ENCODE data around the gene AGAP2.
"Not testable (repeated sequence)": the region's sequence is repeated elsewhere in the genome, so short reads cannot be mapped to it uniquely, and the experiment has no call there.

AGAP2 gene

DNA sequence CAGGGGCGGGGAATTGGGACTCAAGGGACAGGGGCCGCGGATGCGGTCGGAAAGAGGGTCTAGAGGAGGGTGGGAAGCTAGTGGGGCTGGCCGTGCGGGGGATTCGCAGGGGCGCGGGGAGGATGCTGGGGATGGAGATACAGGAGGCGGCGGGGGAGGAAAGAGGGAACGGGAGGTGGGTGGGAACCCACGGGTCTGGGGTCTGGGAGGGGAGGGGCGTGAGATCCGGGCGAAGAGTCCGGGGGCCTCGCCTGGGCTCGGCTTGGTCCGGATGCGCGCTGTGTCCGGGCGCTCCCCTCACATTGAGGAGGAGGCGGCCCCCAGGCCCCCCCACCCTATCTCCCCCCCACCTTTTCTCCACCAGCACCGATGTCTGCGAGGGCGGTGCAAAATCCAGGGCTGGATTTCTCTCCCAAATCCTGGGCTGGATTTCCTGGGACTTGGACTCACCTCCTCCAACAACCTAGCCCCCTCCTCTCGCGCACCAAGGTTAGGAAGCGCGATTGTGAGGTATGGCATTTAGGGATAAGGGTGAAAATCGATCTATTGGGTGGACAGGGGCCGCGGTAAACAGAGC lies at the start of gene AGAP2:
TSS of gene AGAP2 (minus strand) at position 82 of the 577 bp plus-strand sequence. CDS start 496 bp downstream, outside the sequence.
- DNase-seq: no peak

DNA sequence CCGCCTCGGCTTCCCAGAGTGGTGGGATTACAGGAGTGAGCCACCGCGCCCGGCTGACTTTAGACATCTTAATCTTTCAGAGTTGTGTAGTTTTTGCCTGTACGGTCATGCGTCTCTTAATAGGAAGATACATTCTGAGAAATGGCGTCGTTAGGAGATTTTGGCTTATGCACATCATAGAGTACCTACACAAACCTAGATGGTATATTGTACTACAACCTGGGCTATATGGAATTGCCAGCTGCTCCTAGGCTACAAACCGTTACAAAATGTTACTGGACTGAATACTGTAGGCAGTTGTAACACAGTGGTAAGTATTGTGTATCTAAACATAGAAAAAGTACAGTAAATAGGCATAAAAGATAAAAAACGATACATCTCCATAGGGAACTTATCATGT lies 45.3 kb upstream of the AGAP2 start:
- DNase-seq: no peak

DNA sequence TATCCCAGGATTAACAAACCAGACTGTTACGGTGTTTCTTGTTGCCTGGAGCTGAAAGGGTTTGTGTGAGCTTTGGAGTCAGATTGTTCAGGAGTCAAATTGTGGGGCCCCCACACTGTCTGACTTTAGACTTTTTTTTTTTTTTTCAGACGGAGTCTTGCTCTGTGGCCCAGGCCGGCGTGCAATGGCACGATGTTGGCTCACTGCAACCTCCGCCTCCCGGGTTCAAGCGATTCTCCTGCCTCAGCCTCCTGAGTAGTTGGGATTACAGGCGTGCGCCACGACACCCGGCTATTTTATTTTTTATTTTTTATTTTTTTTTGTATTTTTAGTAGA lies 44.9 kb upstream of the AGAP2 start:
- DNase-seq: no peak

DNA sequence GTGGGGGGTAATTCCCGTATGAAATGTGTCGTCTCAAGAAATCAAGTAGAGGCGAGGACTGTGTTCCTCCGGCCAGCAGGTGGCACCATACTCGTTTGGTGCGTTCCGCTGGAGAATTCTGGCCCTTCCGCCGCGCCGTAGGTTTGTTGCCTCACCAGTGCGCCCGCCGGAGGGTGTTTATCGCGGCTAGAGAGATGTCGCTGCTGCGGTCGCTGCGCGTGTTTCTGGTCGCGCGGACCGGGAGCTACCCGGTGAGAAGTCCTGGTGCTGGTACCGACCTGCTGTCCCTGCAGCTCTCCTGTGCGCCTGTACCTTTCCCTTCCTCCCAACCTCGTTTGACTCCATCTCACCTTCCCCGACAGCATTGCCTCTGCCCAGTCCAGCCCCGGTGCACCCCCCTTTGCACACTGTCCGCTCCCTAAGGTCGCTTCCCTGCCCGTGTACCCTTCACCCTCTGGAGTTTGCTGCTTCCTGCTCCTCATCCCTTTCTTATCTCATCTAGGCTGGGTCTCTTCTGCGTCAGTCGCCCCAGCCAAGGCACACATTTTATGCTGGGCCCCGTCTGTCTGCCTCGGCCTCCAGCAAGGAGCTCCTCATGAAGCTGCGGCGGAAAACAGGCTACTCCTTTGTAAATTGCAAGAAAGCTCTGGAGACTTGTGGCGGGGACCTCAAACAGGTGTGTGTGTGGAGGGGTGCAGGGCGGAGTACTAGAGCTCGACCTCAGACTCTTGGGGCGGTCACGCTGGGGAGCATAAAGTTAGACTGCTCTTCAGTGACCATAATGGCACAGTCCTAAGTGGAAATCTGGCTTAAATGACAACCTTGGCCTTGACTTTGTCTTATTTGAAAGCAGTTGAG lies 44.3 kb upstream of the AGAP2 start, which contains the start of gene TSFM:
TSS of gene TSFM (plus strand) at position 180 of the 858 bp plus-strand sequence. CDS start at position 195, 15 bp downstream.
- peak; percentile 96 for DNase-seq

DNA sequence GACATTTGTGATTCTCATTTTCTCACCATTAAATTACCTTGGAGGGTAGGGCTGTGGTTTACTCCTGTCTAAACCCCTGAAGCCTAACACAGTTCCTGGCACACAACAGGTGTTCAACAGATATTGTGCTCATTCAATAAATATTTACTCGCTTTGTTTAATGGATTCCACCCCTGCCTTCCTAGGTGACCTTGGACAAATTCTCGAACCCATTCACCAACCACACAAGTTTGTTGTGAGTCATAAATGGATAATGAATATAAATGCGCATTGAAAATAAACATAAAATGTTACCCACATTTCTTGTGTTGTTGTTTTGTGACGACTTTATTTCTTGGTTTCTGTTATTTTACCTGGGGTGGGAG lies 43.7 kb upstream of the AGAP2 start:
- no peak for DNase-seq

DNA sequence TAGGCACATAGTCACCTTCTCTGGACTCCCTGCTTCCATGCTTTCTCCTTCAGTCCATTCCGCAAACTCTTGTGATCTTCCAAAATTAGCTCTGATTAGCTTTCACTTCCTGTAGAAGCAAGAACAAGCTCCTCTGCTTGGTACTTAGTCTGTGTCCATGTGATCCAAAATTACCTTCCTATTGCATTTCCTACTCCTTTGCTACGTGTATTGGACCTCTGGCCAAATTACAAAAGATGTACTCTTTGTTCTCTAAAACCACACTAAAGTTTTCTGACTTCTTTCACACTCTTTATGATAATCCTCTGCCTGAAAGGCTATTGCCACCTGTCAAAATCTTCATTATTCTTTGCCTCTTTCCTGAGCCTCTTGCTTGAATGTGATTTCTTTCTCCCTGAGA lies 43.3 kb upstream of the AGAP2 start:
- DNase-seq: no peak

DNA sequence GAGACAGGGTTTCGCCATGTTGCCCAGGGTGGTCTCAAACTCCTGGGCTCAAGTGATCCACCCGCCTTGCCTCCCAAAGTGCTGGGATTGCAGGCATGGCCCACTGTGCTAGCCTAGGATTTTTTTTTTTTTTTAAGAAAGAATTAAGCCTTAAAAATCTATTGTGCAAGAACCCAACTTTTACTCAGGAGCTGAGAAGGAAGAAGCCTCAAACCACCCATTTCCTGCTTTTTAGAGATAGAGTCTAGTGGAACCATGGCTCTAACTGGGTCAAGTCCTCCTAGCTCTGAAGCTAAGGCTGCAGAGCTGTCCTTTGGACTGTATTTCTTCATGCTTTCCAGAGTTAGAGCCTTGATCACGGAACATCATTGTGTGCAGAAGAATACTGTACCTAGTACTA lies 42.7 kb upstream of the AGAP2 start:
- DNase-seq: peak; percentile 24

DNA sequence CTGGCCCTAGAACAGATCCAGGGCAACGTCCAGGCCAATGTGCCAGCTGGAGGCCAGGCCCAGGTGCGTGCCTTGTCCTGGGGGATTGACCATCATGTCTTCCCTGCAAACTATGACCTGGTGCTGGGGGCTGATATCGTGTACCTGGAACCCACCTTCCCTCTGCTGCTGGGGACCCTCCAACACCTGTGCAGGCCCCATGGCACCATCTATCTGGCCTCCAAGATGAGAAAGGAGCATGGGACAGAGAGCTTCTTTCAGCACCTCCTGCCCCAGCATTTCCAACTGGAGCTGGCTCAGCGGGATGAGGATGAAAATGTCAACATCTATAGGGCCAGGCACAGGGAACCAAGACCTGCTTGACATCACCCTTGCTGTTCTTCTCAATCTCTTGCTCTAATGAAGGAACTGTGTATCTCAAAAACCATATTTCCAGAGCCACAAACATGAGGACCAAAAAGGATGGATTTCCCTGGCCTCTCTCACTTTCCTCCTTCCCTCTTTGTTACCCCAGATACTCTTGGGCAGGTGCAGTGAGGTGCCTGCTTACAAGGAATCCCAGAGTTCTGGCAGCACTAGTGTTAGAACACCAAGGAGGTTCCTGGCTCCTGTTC lies 41.8 kb upstream of the AGAP2 start:
- DNase-seq: no peak

DNA sequence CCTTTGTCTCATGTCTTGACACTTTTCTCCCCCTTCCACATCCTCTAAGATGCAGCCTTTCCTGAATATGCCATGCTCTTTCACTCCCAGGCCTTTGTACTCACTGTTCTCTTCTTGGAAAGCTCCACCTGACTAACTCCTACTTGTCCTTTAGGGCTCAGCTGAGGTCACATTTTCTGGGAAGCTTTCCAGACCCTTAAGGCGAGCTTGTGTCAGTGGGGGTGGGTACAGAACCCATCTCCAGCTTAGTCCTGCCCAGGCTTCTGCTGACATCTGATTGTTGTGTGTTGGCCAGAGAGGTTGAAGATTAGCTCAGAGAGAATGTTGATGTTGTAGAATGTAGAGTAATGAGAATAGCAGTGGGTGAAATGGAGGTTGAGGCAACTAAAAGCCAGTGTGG lies 41.2 kb upstream of the AGAP2 start:
- no peak for DNase-seq

DNA sequence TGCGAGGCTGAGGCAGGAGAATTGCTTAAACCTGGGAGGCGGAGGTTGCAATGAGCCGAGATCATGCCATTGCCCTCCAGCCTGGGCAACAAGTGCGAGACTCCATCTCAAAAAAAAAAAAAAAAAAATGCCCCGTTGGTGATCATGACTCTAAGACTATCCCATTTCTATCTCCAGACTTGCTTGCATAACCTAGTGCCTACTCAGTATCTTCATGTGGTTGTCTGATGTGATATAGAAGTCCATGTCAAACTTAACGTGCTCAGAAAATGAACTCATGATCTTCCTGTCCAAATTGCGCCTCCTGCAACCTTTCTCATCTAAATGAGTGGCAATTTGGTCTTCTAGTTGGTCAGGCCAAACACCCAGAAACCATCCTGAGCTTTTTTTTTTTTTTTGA lies 39.4 kb upstream of the AGAP2 start:
- no peak for DNase-seq

DNA sequence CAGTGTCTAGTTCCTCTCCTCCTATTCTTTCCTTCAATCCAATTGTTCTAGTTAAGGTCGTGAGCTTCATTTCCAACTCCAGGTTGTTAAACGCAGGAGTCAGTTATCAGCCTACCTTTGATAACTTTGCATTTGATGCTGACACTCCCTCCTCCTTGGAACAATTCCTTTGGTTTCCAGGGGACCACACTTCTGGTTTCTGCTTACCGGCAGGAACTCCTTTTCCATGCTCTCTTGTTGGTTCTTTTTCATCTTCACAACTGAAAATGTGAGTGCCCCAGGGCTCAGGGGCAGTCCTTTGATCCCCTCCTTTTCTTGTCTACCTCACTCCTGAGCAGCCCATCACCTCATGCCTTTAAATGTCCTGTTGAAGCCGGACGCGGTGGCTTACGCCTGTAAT lies 38.8 kb upstream of the AGAP2 start:
- DNase-seq: no peak

DNA sequence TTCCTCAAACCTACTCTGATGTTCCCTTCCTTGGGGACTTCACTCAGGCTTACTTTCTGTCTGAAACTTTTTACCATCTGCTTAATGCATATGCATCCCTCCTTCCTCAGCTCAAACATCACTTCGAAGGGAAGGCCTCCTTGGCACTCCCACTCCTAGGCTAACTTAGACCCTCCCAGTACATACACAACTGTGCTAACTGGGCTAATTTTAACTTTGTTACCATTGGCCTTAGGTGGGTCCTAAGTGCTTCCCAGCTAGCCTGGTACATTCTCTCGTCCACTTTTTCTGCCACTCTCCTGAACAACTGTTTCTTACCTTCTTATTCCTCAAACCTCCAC lies 37.7 kb upstream of the AGAP2 start:
- DNase-seq: no peak

DNA sequence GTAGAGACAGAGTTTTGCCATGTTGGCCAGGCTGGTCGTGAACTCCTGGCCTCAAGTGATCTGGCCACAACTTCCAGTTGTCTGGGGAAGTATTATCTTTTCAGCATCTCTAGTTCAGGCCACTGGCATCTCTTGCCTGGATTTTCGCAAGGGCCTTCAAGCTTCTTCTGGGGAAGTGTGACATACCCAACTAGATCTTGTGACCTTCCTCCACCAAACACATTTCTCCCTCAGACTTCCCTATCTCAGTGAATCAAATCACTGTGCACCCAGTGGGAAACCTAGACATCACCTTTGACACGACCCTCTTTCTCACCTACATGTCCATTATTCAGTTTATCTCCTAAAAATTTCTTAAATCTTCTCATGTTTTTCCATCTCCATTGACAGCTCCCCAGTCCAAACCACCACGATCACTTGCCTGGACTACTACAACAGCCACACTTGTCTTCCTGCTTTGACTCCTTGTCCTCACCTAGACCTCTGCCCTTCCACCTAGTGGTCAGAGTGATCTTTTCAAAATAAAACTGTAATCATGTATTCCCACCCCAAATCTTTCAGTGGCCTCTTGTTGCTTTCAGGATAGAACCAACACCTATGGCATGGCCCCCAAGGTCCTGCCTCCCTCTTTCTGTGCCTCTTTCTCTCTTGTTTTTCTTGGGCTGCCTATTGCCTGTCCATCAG lies 37.2 kb upstream of the AGAP2 start:
- DNase-seq: no peak

DNA sequence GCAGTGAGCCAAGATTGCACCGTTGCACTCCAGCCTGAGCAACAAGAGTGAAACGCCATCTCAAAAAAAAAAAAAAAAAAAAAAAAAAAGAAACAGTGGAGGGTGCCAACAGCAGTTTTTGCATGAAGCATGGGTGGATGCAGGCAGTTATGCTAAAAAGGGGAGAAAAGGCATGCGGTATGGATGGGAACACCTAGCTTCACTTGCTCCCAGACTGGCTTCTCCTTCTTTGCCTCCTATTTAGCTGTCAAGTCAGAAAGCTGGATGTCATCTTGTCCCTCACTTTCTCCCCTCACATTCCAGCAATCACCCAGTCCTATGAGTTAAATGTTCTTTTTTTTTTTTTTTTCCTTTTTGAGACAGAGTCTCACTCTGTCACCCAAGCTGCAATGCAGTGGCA lies 36.5 kb upstream of the AGAP2 start:
- no peak for DNase-seq

DNA sequence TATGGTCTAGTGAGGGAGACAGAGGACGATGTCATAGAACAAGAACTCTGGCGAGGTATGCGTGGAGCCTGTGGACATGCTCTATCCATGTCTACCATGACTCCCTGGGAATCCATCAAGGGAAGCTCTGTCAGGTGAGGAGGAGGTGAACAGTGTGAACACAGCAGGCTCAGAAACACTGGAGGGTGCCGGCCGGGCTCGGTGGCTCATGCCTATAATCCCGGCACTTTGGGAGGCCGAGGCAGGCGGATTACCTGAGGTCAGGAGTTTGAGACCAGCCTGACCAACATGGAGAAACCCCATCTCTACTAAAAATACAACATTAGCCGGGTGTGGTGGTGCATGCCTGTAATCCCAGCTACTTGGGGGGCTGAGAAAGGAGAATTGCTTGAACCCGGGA lies 36.1 kb upstream of the AGAP2 start:
- DNase-seq: not testable (repeated sequence)

DNA sequence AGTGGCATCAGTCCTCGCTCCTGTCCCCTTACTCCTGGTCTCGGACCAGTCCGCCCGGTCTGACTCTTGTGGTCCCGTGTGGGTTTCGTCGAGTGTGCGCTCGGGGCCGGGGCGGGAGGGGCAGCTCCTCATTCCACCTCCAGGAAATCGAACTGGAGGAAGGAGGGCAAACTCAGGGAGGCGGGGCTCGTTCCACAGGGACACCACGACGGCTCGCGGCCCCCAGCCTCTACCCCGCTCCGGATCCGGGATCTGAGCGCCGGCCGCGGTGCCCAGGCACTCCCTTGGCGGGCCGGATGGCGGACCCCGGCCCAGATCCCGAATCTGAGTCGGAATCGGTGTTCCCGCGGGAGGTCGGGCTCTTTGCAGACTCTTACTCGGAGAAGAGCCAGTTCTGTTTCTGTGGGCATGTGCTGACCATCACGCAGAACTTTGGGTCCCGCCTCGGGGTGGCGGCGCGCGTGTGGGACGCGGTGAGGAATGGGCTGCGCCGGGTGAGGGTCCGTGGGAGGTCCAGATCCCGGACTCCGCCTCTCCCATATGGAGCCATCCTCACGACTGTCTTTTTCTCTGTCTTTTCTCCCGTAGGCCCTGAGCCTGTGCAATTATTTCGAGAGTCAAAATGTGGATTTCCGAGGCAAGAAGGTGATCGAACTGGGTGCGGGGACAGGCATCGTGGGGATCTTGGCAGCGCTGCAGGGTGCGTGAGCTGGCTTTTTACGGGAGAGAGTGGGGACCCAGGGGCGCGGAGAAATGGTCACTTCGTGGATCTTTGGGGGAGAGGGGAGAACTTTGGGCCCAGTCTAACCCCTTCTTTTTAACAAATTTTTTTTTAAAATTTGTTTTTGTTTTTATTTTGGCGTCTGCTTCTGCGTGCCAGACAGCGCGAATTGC lies 34.1 kb upstream of the AGAP2 start, which contains the start of gene EEF1AKMT3:
TSS of gene EEF1AKMT3 (plus strand) at position 186 of the 894 bp plus-strand sequence. CDS start at position 297, 111 bp downstream.
- peak; percentile 18 for DNase-seq

DNA sequence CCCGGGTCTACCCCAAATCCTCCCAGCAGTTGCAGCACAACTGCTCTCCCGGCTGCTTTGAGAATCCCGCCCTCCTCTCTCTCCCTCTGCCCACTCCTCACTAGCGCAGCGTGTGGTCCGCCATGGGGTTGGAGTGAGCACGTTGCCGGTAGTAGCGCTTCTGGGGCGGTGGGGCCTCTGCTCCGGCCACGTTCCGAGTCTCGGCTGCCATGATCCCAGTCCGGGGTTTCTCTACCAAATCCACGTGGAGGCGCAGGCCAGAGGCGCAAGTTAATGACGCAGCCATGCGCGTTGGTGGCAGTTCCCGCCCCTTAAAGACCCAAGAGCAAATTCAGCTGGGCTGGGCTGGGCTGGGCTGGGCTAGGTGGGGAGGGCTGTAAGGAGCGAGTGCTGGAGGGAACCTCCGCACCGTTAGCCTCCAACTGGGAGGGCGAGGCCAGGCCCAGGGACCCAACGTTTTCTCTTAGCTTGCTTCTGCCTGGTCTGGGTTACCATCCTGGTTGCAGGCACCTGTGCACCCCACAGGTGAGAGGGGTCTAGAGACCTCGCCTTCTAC lies 33.4 kb upstream of the AGAP2 start, which contains the start of gene METTL1:
TSS of gene METTL1 (minus strand) at position 233 of the 556 bp plus-strand sequence. CDS start at position 211, 22 bp downstream.
- peak; percentile 91 for DNase-seq

DNA sequence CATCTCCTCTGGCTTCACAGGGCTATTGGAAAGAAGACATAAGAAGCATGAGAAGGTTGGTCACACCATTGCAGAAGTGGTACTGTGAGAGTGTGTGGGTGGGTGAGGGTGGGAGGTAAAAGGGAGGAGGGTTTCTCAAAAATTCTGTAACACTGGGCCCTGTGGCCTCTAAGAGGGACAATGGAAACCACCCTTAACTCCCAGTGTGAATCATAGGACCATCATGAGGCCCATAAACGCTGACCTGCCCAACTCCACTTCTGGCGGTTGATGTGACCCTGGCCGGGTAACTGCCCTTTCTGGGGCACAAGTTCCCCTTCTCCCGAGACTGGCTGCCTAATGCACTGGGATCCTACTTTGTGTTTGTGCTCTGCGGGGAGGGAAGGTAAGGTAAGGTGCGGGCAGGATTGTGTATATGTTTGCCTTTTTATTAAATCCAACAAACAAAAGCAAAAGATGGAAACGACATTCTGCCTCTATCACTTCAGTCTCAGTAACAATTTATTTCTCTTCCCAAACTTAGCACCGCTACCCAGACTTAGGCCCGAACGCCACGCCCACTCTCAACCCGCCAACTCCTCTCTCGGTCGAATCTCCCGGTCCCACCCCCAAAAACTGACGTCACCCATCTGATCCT lies 32.8 kb upstream of the AGAP2 start:
- peak; percentile 78 for DNase-seq

DNA sequence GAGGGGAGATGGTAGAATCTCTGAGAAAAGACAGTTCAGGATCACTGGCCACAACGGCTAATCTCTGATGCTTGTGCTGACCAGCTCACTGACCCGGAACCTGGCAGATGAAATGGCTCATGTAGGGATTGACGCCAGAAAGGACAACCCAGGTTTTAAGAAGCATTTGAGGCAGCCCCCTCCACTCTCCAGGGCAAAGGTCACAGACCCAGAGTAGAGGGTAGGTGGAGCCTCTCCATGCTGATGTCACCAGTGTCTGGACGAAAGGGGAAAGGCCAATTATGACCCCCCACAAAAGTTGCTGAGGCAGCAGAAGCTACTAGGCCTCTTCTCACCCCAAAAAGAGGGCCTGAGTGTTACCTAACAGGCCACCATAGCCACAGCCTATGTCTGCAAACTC lies 32.2 kb upstream of the AGAP2 start:
- no peak for DNase-seq

DNA sequence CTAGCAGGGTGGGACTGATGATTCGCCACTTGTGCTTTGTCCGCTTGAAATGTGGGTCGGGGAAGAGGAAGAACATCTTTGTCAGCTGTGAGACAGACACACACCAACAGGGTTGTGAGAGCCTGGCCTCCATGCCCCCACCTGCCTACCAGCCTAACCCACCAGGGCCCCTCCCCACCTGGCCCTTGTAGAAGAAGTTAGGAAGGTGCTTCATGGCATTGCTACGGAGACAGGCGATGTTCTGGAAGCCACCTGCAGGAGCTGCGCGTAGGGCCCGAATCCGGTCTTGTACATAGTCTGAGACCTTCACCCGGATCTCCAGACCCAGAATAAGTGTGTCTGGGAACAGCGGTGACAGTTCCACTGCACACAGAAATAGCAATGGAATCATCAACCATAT lies 31.1 kb upstream of the AGAP2 start:
- DNase-seq: no peak

DNA sequence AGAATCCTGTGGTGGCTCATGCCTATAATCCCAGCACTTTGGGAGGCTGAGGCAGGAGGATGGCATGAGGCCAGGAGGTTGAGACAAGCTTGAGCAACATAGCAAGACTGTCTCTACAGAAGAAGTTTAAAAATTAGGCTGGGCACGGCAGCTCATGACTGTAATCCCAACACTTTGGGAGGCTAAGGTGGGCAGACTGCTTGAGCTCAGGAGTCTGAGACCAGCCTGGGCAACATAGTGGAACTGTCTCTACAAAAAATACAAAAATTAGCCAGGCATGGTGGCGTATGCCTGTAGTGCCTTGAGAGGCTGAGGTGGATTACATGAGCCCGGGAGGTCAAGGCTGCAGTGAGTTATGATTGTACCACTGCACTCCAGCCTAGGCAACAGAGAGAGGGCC lies 29.3 kb upstream of the AGAP2 start:
- no peak for DNase-seq

DNA sequence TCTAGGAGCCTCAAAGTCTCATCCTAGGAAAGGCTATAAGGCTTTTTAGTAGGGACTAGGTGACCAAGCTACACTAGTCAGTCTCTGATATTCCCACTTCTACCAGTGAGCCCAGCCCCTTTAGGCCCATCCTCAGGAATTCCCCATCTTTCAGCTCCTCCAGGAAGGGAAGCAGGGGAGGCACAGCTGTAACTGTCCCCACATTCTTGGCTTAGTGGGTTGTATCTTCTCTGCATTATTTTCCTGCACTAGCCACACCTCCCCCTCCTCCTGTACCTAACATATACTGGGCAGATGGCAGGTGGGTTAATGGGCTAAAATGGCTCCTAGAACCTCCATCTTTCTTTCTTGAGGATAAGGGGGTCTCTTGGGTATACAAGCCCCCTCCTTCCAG lies 28.8 kb upstream of the AGAP2 start:
- DNase-seq: no peak

Measured in CD4-positive, alpha-beta T cell treated with Interleukin-4 for 4 hours (primary cell).